Jurkat, Clone E6-1 (cell line): Measurements from ENCODE around the gene DCAF10. TPM values are rescaled to one million over a fixed set of nuclear protein-coding genes. Genes with fewer than 3 reads are reported as not detected.
A peak's percentile ranks its signal among the peaks of the same experiment; 100 is the strongest.
"Not testable (repeated sequence)": the region's sequence is repeated elsewhere in the genome, so short reads cannot be mapped to it uniquely, and the experiment has no call there.

Experiments used
- DNase-seq: peaks from one replicate; pipeline ENCODE4 v3.0.0-alpha.2; 2011; ENCODE audit warnings: low read depth, low spot score
- H3K4me3 ChIP-seq: 2 replicates; pipeline ENCODE4 v1.5.1; 2011; ENCODE audit warnings: mild to moderate bottlenecking, low read length, control low read depth, moderate library complexity
- polyA plus RNA-seq: library from polyadenylated mRNA; unstranded; fragments of >200 nt; gene quantifications from one replicate; pipeline ENCODE4 v1.2.1, GENCODE V29; 2012; ENCODE audit warnings: missing spikeins; ENCODE audit not compliant: insufficient read length, insufficient read depth

The DCAF10 gene, protein sequence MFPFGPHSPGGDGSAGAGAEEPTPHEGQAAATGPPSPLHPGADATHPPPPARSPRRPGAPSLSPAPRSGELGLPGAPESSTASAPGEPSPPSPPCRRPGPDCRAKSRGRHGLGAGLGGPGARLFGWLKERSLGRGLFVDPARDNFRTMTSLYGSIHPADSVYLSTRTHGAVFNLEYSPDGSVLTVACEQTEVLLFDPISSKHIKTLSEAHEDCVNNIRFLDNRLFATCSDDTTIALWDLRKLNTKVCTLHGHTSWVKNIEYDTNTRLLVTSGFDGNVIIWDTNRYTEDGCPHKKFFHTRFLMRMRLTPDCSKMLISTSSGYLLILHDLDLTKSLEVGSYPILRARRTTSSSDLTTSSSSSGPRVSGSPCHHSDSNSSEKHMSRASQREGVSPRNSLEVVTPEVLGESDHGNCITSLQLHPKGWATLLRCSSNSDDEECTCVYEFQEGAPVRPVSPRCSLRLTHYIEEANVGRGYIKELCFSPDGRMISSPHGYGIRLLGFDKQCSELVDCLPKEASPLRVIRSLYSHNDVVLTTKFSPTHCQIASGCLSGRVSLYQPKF
- 13.4 TPM for polyA plus RNA-seq

DNA sequence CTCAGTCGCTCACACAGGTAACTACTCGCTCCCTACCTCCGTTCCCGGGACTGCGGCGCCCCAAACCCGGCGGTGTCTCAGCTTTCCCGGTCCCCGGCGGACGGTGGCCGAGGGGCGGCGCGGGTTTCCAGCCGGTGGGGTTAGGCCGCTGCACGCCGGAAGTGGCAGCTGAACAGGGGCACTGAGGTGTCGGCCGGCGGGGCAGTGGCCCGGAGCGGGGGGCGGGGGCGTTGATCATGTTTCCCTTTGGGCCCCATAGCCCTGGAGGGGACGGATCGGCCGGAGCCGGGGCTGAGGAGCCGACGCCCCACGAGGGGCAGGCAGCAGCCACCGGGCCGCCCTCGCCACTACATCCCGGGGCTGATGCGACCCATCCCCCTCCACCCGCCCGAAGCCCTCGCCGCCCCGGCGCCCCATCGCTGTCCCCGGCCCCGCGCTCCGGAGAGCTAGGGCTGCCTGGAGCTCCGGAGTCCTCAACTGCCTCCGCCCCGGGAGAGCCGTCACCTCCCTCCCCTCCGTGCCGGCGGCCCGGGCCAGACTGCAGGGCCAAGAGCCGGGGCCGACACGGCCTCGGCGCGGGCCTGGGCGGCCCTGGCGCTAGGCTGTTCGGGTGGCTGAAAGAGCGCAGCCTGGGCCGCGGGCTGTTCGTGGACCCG is at the start of gene DCAF10:
Gene DCAF10, plus strand, starts transcription at position 167 of the 656 bp plus-strand sequence. Its CDS starts 70 bp downstream, at position 237.
- H3K4me3 ChIP-seq: peak within 1 kb of the TSS; percentile 92
- DNase-seq: peak; percentile 67

DNA sequence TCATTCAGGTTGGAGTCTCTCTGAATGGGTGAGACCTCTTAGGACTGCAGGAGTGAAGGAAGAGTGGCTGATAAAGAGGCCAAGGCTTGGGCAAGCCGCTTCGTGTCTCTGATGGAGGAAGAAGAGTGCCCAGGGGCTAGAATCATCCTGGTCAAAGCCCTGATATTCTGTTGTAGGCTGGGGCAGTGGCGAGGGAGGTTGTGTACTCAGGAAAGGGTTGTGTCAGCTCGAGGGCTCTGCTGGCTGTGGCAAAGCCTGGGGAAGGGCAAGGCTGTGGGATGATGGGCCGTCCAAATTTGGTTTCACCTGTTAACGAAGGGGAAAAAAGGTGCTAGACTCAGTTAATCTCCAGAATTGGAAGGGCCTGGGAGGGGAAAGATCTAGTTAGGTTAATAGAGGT is 49.4 kb upstream of the DCAF10 start:
- DNase-seq: no peak
- no peak overlapping the region for H3K4me3 ChIP-seq

DNA sequence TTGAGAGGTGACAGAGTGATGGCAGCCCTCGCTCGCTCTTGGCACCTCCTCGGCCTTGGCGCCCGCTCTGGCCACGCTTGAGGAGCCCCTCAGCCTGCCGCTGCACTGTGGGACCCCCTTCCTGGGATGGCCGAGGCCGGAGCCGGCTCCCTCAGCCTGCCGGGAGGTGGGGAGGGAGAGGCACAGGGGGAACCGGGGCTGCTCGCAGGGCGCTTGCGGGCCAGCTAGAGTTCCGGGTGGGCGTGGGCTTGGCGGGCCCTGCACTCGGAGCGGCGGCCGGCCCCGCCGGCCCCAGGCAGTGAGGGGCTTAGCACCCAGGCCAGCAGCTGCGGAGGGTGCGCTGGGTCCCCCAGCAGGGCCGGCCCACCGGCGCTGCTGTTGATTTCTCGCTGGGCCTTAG is 48.9 kb upstream of the DCAF10 start:
- not testable (repeated sequence) for DNase-seq

DNA sequence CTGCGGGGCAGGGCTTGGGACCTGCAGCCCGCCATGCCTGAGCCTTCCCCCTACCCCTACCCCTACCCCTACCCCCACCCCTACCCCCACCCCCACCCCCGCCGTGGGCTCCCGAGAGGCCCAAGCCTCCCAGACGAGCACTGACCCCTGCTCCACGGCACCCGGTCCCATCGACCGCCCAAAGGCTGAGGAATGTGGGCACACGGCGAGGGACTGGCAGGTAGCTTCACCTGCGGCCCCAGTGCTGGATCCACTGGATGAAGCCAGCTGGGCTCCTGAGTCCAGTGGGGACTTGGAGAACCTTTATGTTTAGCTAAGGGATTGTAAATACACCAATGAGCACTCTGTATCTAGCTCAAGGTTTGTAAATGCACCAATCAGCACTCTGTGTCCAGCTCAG is 48.5 kb upstream of the DCAF10 start:
- DNase-seq, H3K4me3 ChIP-seq: not testable (repeated sequence)

More for the DNA sequence above, 48.9 kb upstream of the DCAF10 start:
- not testable (repeated sequence) for H3K4me3 ChIP-seq

DNA sequence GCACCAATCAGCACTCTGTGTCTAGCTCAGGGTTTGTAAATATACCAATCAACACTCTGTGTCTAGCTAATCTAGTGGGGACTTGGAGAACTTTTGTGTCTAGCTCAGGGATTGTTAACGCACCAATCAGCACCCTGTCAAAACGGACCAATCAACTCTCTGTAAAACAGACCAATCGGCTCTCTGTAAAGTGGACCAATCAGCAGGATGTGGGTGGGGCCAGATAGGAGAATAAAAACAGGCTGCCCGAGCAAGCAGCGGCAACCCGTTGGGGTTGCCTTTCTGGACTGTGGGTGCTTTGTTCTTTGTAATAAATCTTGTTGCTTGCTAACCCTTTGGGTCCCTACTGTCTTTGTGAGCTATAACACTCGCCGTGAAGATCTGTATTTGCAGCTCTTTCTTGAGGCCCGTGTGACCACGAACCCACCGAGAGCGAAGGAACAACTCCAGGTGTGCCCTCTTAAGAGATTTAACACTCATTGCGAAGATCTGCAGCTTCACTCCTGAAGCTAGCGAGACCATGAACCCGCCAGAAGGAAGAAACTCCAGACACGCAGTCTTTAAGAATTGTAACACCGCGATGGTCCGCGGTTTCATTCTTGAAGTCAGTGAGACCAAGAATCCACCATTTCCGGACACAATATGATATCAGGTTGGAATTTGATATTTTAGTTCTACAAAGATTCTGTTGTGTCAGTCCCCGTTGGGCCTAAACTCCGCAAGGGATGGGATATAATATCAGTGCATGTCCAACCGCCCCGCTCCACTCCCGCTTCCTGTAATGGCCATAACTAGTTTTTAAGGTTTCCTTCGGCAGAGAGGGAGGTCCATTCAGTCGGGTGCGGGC is 47.7 kb upstream of the DCAF10 start:
- DNase-seq: no peak
- peak overlapping the region; percentile 93 for H3K4me3 ChIP-seq

DNA sequence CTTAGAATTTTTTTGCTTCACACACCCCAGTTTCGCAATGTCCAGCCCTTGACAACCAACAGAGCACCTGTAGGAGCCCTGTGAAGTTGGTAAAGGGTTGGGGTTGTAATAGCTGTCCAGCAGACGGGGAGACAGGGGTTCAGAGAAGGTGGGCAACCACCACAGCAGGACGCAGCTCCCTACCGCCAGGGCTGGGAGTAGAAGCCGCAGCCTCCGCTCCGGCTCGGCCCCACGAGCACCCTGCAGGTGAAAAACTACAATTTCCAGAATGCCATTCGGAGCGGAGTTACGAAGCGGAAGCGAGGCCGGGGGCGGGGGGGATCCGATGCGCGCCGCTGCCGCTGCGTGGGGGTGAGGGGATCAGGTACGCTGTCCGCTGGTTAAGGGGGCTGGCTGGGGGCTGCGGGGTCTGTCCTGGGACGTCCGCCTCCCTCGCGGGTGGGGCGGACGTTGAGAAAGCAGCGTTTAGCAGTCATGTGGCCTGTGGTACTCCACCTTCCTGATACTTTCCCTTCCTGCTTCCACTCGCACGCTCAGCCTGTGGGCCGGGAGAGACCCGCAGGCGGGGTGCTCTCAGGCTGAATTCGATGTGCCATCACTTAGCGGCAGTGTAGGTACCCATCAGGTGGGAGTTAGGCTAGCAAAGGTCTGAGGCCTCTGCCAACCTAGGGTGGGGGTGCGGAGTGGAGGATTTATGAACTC is 47.0 kb upstream of the DCAF10 start, which contains the start of gene TRMT10B:
Gene TRMT10B, plus strand, starts transcription at position 317 of the 702 bp plus-strand sequence. CDS start 8,127 bp downstream, outside the sequence.
- peak; percentile 66 for DNase-seq
- H3K4me3 ChIP-seq: peak within 1 kb of the TSS; percentile 93

DNA sequence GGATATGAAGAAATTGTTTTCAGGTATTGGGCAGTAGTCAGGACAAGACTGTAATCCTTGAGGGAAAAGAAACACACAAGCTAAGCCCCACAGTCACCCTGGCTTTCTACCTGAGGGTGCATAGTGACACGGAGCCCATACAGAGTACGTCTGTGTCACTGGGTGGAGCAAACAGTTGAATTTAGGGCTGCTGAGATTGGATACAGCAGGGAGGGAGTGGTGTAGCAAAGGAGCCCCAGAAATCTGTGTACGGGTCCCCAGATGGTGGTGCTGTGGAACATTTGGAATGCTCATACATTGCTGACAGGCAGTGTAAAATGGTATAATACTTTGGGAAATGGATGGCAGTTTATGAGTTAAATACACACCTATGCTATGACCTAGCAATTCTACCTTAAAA is 41.9 kb upstream of the DCAF10 start:
- no peak overlapping the region for H3K4me3 ChIP-seq
- no peak for DNase-seq

DNA sequence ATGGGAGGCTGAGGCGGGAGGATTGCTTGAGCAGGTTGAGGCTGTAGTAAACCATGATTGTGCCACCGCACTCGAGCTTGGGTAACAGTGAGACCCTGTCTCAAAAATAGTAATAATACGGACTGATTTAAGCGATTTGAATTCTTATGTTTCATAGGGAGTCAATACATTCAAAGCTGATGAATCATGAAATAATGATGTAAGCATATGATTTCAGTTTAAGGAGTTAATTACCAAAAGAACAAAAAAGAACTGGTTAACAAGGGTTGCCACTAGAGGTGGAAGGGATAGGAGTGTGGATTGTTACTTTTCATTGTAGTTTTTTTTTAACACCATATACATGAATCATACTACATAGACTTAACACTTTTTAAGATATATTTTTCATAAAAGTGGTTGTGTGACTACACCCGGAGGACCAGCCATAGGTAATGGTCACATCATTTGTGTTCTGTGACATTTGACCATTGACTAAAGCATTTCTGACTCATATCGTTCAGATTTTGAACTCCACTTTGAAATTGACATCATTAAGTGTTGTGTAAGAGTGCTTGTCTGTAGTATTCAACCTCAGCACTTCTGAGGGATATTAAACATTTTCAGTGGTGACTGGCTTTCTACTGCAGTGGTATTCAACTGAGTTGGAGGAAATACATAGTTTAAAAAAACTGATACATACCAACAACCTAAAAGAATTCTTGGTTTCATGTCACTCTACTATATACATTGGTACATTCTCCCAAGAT is 40.0 kb upstream of the DCAF10 start:
- DNase-seq: no peak
- H3K4me3 ChIP-seq: no peak overlapping the region

DNA sequence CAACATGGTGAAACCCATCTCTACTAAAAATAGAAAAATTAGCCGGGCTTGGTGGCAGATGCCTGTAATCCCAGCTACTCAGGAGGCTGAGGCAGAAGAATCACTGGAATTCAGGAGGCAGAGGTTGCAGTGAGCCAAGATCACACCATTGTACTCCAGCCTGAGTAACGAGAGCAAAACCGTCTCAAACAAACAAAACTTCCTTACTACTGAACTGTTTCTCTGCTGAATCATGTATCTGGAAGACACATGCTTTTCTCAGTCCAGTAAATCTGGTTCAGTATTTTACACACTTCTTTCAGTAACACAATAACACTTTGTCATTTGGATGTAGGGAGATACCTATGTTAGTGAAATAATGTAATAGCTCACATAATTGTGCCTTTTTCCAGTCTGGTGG is 39.1 kb upstream of the DCAF10 start:
- H3K4me3 ChIP-seq: no peak overlapping the region
- DNase-seq: no peak

DNA sequence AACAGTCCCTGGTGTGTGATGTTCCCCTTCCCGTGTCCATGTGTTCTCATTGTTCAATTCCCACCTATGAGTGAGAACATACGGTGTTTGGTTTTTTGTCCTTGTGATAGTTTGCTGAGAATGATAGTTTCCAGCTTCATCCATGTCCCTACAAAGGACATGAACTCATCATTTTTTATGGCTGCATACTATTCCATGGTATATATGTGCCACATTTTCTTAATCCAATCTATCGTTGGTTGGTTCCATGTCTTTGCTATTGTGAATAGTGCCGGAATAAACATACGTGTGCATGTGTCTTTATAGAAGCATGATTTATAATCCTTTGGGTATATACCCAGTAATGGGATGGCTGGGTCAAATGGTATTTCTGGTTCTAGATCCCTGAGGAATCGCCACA is 35.3 kb upstream of the DCAF10 start:
- not testable (repeated sequence) for DNase-seq, H3K4me3 ChIP-seq

DNA sequence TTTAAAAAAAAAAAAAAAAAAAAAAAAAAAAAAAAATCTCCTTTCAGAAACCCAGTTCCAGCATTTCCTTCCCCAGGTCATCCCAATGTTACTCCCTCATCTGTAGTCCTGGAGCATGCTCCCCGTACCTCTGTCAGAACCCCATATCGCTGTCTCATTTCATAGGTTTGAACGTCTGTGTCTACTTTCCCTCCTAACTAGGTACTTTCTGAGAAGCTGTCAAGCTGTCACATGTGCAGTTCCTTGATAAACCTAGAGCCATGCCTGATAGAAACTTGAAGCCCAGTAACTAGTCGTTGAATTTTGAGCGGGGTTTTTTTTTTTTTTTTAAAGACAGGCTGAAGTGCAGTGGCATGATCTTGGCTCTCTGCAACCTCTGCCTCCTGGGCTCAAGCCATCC is 31.3 kb upstream of the DCAF10 start:
- no peak overlapping the region for H3K4me3 ChIP-seq
- no peak for DNase-seq

DNA sequence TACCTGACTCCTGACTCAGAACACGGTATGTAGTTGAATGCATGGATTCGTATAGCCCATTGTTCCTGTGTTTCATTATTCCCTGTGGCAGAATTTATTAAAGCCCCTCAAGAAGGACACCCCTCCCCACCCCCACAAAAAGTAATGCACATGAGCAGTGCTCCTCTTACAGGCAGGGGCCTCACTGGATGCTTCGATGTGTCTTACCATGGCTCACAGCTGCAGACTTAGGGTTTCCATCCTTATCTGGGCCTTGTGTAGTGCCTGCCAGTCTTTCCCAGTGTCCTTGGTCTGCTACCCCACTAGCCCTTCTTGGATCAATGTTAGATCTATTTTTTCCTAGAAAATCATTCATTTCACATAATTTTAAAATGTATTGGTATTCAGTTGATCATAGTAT is 30.6 kb upstream of the DCAF10 start:
- DNase-seq: no peak
- no peak overlapping the region for H3K4me3 ChIP-seq

DNA sequence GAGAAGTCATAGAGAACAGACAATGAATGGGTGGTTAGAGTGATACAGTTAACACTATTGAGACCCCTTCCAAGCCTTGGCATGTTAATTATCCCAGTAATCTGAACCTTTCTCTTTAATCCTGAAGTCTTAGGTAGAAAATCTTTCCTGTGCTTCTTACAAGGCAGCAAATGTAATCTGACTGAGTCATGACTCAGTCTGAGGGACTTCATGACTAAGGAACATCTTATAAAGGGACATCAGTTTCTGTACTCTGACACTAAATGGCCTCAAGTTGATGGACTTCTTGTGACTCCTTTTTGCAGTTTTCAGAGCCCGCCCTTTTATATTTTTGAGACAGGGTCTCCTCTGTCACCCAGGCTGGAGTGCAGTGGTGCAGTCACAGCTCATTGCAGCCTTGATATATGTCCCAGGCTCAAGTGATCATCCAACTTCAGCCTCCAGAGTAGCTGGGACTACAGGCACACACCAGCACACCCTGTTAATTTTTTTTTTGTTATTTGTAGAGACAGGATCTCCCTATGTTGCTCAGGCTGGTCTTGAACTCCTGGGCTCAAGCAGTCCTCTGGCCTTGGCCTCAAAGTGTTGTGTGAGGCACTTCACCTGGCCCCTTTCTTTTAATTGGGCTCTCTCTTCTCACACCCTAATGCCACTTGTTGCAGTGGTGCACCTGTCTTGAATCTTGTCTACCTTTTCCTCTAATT is 25.2 kb upstream of the DCAF10 start:
- DNase-seq: no peak
- H3K4me3 ChIP-seq: no peak overlapping the region

DNA sequence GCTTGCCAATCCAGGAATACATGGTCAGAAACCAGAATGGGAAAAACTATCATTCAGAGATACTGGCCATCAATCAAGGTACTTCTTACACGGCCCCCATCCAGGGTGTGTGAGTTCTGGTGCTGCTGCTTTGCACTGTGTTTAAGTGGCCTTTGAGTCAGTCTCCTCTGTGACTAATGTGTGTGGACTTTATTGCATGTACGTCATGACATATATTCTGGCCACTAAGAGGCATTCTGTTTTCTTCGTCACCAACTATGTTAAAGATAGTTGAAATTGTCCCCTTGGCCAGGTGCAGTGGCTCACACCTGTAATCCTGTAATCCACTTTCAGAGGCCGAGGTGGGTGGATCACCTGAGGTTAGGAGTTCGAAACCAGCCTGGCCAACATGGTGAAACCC is 24.3 kb upstream of the DCAF10 start:
- no peak for DNase-seq
- H3K4me3 ChIP-seq: no peak overlapping the region

DNA sequence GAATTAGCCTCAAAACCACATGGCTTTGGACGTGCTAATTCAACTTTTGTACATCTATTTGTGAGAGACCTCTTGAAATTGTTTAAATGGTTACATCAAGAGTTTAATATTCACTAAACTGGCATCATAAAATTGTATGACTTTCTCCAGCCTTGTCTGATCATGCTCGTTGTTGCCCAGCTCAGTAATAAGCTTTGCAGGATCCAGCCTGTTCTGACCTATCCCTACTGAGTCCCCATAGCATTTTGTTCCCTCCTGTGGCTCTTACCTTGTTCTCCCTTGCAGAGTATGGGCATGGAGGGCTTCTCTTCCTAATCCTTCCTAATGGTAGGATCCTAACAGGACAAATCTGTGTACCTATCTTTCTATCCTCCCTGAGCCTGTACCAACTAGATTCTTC is 22.1 kb upstream of the DCAF10 start:
- H3K4me3 ChIP-seq: no peak overlapping the region
- no peak for DNase-seq

DNA sequence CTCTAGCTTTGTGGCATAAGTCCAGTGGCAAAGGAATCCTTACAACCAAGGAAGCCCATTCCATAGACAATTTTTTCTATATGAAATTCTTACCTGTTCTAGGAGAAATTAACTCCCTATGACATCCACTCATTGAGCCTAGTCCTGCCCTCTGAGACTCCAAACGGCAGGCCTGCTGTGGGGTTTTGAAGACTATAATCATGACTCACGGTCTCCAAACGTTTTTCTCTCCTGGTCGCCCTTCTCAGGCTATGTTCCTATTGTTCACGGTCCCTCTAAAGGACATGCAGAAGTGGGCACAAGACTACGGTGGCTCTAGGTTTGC is 16.3 kb upstream of the DCAF10 start:
- no peak for DNase-seq
- peak overlapping the region; percentile 97 for H3K4me3 ChIP-seq

DNA sequence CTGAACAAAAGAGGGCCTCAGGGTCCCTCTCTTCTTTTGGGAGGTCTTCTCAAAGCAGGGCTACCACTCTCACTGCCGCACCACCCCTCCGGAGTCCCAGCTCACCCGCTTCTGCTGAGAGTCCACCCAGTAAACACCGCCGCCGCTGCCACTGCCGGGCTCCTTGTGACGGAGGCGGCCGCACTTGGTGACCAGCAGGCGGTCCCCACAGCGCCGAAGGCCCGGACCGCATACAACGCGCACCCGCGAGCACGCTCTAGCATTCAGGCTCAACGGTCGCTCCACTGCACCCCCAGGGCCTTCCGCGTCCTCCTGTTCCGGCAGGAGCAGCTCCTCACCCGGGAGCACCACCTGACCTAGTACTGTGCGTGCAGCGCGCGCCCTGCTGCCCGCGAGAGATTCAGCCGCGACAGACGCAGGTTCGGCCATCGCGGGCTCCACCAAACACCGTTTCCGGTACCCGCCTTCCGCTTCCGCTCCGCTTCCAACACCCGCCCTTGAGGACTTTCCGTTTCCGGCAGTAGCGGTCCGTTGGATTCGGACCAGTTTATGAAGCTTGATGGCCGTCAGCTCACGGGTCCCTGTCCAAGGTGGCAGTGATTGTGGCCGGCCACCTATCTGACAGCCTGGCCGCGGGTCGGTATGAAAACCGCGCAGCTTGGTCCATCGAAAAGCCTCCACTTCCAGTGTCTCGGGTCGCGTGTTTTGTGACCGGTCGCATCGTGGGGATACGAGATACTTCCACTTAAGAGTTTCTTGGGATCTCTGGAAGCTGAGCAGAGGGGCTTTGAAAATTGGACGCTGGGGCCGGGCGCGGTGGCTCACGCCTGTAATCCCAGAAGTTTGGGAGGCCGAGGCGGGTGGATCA is 15.7 kb upstream of the DCAF10 start, which contains the start of gene EXOSC3:
Gene EXOSC3, minus strand, starts transcription at position 449 of the 868 bp plus-strand sequence. Its CDS starts 20 bp downstream, at position 429.
- DNase-seq: peak; percentile 79
- peak within 1 kb of the TSS; percentile 97 for H3K4me3 ChIP-seq
